Stimulated activated CD4-positive, alpha-beta T cell treated with anti-CD3 and anti-CD28 coated beads, Interleukin-12 subunit alpha, Interleukin-12 subunit beta, amount 100 ng/mL, for 4 hours (primary cell): ENCODE results near the gene PDIA5.
"Not testable (repeated sequence)": the region's sequence is repeated elsewhere in the genome, so short reads cannot be mapped to it uniquely, and the experiment has no call there.

ENCODE experiments used
- DNase-seq: peaks from one replicate; pipeline ENCODE4 v3.0.0-alpha.2; 2020

The PDIA5 gene

GRCh38 chr3:123151853-123152420 is 85.1 kb downstream of the PDIA5 start:
- DNase-seq = not testable (repeated sequence)

- DNase-seq = no peak
These were observed 85.9 kb downstream of the PDIA5 start for GRCh38 chr3:123152687-123153086.

GRCh38 chr3:123153125-123154019 is 86.5 kb downstream of the PDIA5 start:
- DNase-seq = no peak

GRCh38 chr3:123154020-123154985 is 87.5 kb downstream of the PDIA5 start:
- no peak for DNase-seq

GRCh38 chr3:123155471-123156011 is 88.7 kb downstream of the PDIA5 start:
- no peak for DNase-seq

GRCh38 chr3:123156276-123156995 is 89.6 kb downstream of the PDIA5 start:
- no peak for DNase-seq

GRCh38 chr3:123157209-123157597 is 90.4 kb downstream of the PDIA5 start:
- DNase-seq = no peak

- DNase-seq = no peak
These were observed 90.9 kb downstream of the PDIA5 start for GRCh38 chr3:123157598-123158287.

GRCh38 chr3:123158330-123158729 is 91.5 kb downstream of the PDIA5 start:
- DNase-seq = no peak

- no peak for DNase-seq
These were observed 92.1 kb downstream of the PDIA5 start for GRCh38 chr3:123158899-123159390.

GRCh38 chr3:123159926-123160635 is 93.3 kb downstream of the PDIA5 start:
- no peak for DNase-seq

- DNase-seq = no peak
These were observed 94.3 kb downstream of the PDIA5 start for GRCh38 chr3:123161167-123161566.

GRCh38 chr3:123163141-123163540 is 96.3 kb downstream of the PDIA5 start:
- no peak for DNase-seq

GRCh38 chr3:123165163-123165562 is 98.3 kb downstream of the PDIA5 start:
- DNase-seq = no peak

- DNase-seq = no peak
These were observed 100.9 kb downstream of the PDIA5 start for GRCh38 chr3:123167686-123168085.

GRCh38 chr3:123168122-123168521 is 101.3 kb downstream of the PDIA5 start:
- DNase-seq = no peak

GRCh38 chr3:123168605-123169004 is 101.8 kb downstream of the PDIA5 start:
- DNase-seq = no peak

- DNase-seq = no peak
These were observed 102.7 kb downstream of the PDIA5 start for GRCh38 chr3:123169492-123169929.

GRCh38 chr3:123169930-123170329 is 103.1 kb downstream of the PDIA5 start:
- DNase-seq = no peak

GRCh38 chr3:123180791-123181190 is 114.0 kb downstream of the PDIA5 start:
- no peak for DNase-seq

GRCh38 chr3:123186695-123187094 is 119.9 kb downstream of the PDIA5 start:
- DNase-seq = no peak
